NCI-H2081 treated with DMSO at 0.1 percent for 48 hours (cell line): ENCODE data around the gene PCDHA6.
"Not testable (repeated sequence)": the region's sequence is repeated elsewhere in the genome, so short reads cannot be mapped to it uniquely, and the experiment has no call there.

Experiments
- DNase-seq: peaks from one replicate; lab custom pipeline; 2025; lab: John Stamatoyannopoulos, UW

PCDHA6 gene

GRCh38 chr5:140857177-140857986 is 29.6 kb downstream of the PCDHA6 start:
- DNase-seq, result no peak

- DNase-seq, result no peak
Observed at GRCh38 chr5:140857987-140858240, 30.2 kb downstream of the PCDHA6 start.

GRCh38 chr5:140862441-140863295 is 34.9 kb downstream of the PCDHA6 start:
- DNase-seq, result no peak

GRCh38 chr5:140868721-140869554 is 41.2 kb downstream of the PCDHA6 start, which contains the start of gene PCDHA11:
Gene PCDHA11 (plus strand): TSS chr5:140868957. CDS start chr5:140869104, 147 bp downstream.
- DNase-seq, result no peak

- no peak for DNase-seq
Observed at GRCh38 chr5:140869555-140869886, 41.8 kb downstream of the PCDHA6 start.

- no peak for DNase-seq
Observed at GRCh38 chr5:140870221-140871201, 42.8 kb downstream of the PCDHA6 start.

- no peak for DNase-seq
Observed at GRCh38 chr5:140875085-140876065, 47.6 kb downstream of the PCDHA6 start, which contains the start of gene PCDHA12. Gene PCDHA12 (plus strand): TSS chr5:140875308. CDS start chr5:140875473, 165 bp downstream.

GRCh38 chr5:140876541-140877261 is 48.9 kb downstream of the PCDHA6 start:
- not testable (repeated sequence) for DNase-seq

- no peak for DNase-seq
Observed at GRCh38 chr5:140877262-140877581, 49.5 kb downstream of the PCDHA6 start.
